OCI-LY7 (cell line): Measurements from ENCODE around the gene GNAQ. TPM values are rescaled to one million over a fixed set of nuclear protein-coding genes. Genes with fewer than 3 reads are reported as not detected.

Source experiments
- BruUV-seq: library from RNA; stranded (reverse); fragments of 400-500 nt; replicated peaks from 2 replicates; lab custom pipeline; 2021; lab: Mats Ljungman, UMichigan
- CTCF ChIA-PET: fragments of 300-600 bp; sonication (Branson Sonifier 250); formaldehyde crosslinking; loops from one replicate; lab custom pipeline; 2022; ENCODE audit warnings: antibody characterized with exemption; ENCODE audit not compliant: unreplicated experiment; lab: Charles Lee
- POLR2A ChIA-PET: fragments of 300-600 bp; sonication (Branson Sonifier 250); formaldehyde crosslinking; loops from one replicate; lab custom pipeline; 2022; ENCODE audit warnings: antibody characterized with exemption; lab: Charles Lee
- DNase-seq: peaks from one replicate; pipeline ENCODE4 v3.0.0-alpha.2; 2015; ENCODE audit warnings: low spot score
- H2AFZ ChIP-seq: fragments of 200-600 bp; sonication (generic), shearing (Covaris generic); 2 replicates; pipeline ENCODE4 v1.6.1; 2014; ENCODE audit warnings: mild to moderate bottlenecking, antibody characterized with exemption, low read length, moderate library complexity
- H3K27ac ChIP-seq: fragments of 200-600 bp; sonication (generic); 2 replicates; pipeline ENCODE4 v1.5.1; 2014; ENCODE audit warnings: mixed run types, low read depth, mild to moderate bottlenecking, moderate library complexity, low read length, inconsistent platforms; ENCODE audit not compliant: poor library complexity, severe bottlenecking
- H3K36me3 ChIP-seq: fragments of 200-600 bp; sonication (generic); 2 replicates; pipeline ENCODE4 v1.6.1; 2014; ENCODE audit warnings: mild to moderate bottlenecking, antibody characterized with exemption, low read length, moderate library complexity, mixed read lengths; ENCODE audit not compliant: insufficient read depth
- H3K4me1 ChIP-seq: fragments of 200-600 bp; sonication (generic); 2 replicates; pipeline ENCODE4 v1.5.1; 2014; ENCODE audit warnings: mild to moderate bottlenecking, low read length; ENCODE audit not compliant: insufficient read depth, poor library complexity, severe bottlenecking
- H3K4me2 ChIP-seq: fragments of 200-600 bp; sonication (generic); 2 replicates; pipeline ENCODE4 v1.6.1; 2014; ENCODE audit warnings: mild to moderate bottlenecking, low read length
- H3K4me3 ChIP-seq: fragments of 200-600 bp; sonication (generic); 2 replicates; pipeline ENCODE4 v1.5.1; 2014; ENCODE audit warnings: mild to moderate bottlenecking, low read depth, low read length; ENCODE audit not compliant: poor library complexity, severe bottlenecking
- H3K79me2 ChIP-seq: fragments of 200-600 bp; sonication (generic); 2 replicates; pipeline ENCODE4 v1.6.1; 2016; ENCODE audit warnings: low read depth, mild to moderate bottlenecking, low read length, moderate library complexity, mixed read lengths; ENCODE audit not compliant: insufficient read depth
- H3K9me2 ChIP-seq: fragments of 200-600 bp; sonication (generic); 2 replicates; pipeline ENCODE4 v1.6.1; 2016; ENCODE audit warnings: mild to moderate bottlenecking, low read length, mixed read lengths; ENCODE audit not compliant: insufficient read depth
- H3K9me3 ChIP-seq: fragments of 200-600 bp; sonication (generic); 2 replicates; pipeline ENCODE4 v1.6.1; 2014; ENCODE audit warnings: mild to moderate bottlenecking, mixed run types, low read length, mixed read lengths
- H4K20me1 ChIP-seq: fragments of 200-600 bp; sonication (generic); 2 replicates; pipeline ENCODE4 v1.6.1; 2014; ENCODE audit warnings: mild to moderate bottlenecking, antibody characterized with exemption, low read length, moderate library complexity, mixed read lengths; ENCODE audit not compliant: insufficient read depth
- EZH2phosphoT487 ChIP-seq: fragments of 200-600 bp; sonication (generic); IDR thresholded peaks from 2 replicates; pipeline ENCODE4 v1.6.1; 2018; ENCODE audit warnings: low read depth, borderline replicate concordance, mild to moderate bottlenecking, mixed run types, antibody characterized with exemption, low read length, moderate library complexity, mixed read lengths
- intact Hi-C: fragments of 100-400 bp; cut with micrococcal nuclease; formaldehyde crosslinking; loops from one replicate; pipeline ENCODE4 v1.10.0; 2022; ENCODE audit not compliant: unreplicated experiment
- total RNA-seq, 2 experiments: library from RNA; depleted of rRNA in 1 of 2; stranded (reverse); fragments of >200 nt in 1 of 2; shearing (Covaris generic) in 1 of 2; gene quantifications; 2 replicates each; pipeline ENCODE4 v1.2.3, GENCODE V29; 2014 to 2022
- TF ChIP-seq, protein P1 (sequence below): fragments of 200-600 bp; sonication (generic); conservative IDR thresholded peaks from 2 replicates; pipeline ENCODE4 v1.5.1; 2014; ENCODE audit warnings: mild to moderate bottlenecking, antibody characterized with exemption, low read length, moderate library complexity, mixed read lengths

GNAQ gene
- total RNA-seq, 2 experiments from 2014 or later: not detected

DNA sequence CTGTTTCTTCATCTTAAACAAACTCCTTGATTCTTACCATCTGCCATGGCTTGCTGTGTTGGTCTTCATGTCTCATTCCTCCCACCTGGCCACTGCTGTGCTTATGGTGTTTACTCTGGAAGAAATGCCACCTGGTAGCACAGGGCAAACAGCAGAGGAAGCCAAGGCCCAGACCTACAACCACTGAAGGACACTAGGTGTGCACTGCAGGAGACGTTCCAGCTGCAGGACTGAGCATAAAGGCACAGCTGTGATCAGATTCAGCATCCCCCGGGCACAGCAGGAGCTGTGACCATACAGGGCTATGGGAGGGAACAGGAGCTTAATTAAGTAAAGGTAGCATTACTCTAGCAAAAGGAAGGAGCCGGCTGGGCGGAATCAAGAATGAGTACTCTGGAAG, 12.6 kb upstream of the GNAQ start:
- no peaks in the 10 kb centered on the region for H3K9me2 ChIP-seq
- ChIA-PET CTCF (no interaction called here), POLR2A (interaction anchor here (0.6 to 1.1 kb wide), 2 partner anchors 9 to 226 kb away, joined by 3 read pairs; no protein-coding TSS in a partner anchor)
- no peak overlapping the region for H3K27ac ChIP-seq
- intact Hi-C loops: no loop called here
- no peaks in the 10 kb centered on the region for H3K4me1 ChIP-seq
- H3K9me3 ChIP-seq: no peaks in the 10 kb centered on the region
- no peaks in the 10 kb centered on the region for H3K36me3 ChIP-seq
- no peak overlapping the region for H3K4me3 ChIP-seq
- H2AFZ ChIP-seq: no peak overlapping the region
- DNase-seq: no peak
- TF ChIP-seq, protein P1, sequence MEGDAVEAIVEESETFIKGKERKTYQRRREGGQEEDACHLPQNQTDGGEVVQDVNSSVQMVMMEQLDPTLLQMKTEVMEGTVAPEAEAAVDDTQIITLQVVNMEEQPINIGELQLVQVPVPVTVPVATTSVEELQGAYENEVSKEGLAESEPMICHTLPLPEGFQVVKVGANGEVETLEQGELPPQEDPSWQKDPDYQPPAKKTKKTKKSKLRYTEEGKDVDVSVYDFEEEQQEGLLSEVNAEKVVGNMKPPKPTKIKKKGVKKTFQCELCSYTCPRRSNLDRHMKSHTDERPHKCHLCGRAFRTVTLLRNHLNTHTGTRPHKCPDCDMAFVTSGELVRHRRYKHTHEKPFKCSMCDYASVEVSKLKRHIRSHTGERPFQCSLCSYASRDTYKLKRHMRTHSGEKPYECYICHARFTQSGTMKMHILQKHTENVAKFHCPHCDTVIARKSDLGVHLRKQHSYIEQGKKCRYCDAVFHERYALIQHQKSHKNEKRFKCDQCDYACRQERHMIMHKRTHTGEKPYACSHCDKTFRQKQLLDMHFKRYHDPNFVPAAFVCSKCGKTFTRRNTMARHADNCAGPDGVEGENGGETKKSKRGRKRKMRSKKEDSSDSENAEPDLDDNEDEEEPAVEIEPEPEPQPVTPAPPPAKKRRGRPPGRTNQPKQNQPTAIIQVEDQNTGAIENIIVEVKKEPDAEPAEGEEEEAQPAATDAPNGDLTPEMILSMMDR: no peak
- TF ChIP-seq EZH2phosphoT487: no peak
- no TSS peak for BruUV-seq
- H3K79me2 ChIP-seq: no peaks in the 10 kb centered on the region
- no peaks in the 10 kb centered on the region for H4K20me1 ChIP-seq
- H3K4me2 ChIP-seq: no peak overlapping the region

DNA sequence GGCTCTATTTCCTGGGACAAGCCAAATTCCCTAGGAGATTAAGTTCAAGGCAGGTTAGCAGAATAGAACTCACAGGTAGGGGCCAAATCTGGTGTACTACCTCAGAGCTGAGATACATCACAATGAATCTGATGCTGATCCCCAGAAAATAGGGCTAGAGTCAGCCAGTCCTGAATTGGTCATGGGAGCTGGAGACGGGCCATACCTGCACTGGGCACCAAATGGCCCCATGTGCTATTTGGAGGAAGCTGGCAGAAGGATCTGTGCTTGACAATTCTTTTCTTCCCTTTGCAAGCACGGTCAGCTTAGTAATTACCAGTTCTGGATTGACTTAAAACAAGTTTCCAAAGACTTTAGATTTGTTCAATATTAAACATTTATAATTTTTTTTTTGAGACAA, 10.4 kb upstream of the GNAQ start:
- H3K9me3 ChIP-seq: no peaks in the 10 kb centered on the region
- no peaks in the 10 kb centered on the region for H3K4me1 ChIP-seq
- intact Hi-C loops: no loop called here
- H4K20me1 ChIP-seq: no peaks in the 10 kb centered on the region
- ChIA-PET POLR2A (interaction anchor here (0.7 to 1.1 kb wide), 2 partner anchors 10 to 11 kb away, joined by 3 to 6 read pairs; no protein-coding TSS in a partner anchor), CTCF (no interaction called here)
- TF ChIP-seq, protein P1: no peak
- TF ChIP-seq EZH2phosphoT487: no peak
- no peak overlapping the region for H3K4me2 ChIP-seq
- no peak overlapping the region for H2AFZ ChIP-seq
- H3K4me3 ChIP-seq: no peak overlapping the region
- H3K36me3 ChIP-seq: no peaks in the 10 kb centered on the region
- no peaks in the 10 kb centered on the region for H3K79me2 ChIP-seq
- BruUV-seq: no TSS peak
- no peak overlapping the region for H3K27ac ChIP-seq
- no peaks in the 10 kb centered on the region for H3K9me2 ChIP-seq
- no peak for DNase-seq

DNA sequence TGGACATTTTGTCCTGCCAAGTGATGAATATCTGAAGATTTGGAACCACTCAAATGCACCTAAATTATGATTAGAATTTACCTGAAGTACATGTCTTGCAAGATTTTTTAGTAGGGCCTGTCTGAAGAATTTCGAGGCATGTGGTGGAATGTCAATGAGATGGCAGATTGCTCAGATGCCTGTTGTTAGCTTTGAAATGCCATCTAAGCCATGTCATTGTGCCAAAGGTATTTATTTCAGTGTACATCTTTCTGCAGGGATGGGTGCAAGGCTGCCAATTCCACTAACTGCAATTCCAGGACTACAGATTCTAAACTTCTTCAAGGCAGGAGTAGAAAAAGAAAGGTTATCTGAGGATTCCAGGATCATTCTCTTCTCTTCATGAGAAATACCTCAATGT, 9.1 kb upstream of the GNAQ start:
- TF ChIP-seq, protein P1: no peak
- no peak for TF ChIP-seq EZH2phosphoT487
- intact Hi-C loops: no loop called here
- H3K9me2 ChIP-seq: no peaks in the 10 kb centered on the region
- no peaks in the 10 kb centered on the region for H3K9me3 ChIP-seq
- no peaks in the 10 kb centered on the region for H3K4me1 ChIP-seq
- no peak for DNase-seq
- BruUV-seq: no TSS peak
- no peak overlapping the region for H3K4me2 ChIP-seq
- no peak overlapping the region for H2AFZ ChIP-seq
- H3K4me3 ChIP-seq: no peak overlapping the region
- H3K79me2 ChIP-seq: no peaks in the 10 kb centered on the region
- H3K27ac ChIP-seq: no peak overlapping the region
- H3K36me3 ChIP-seq: no peaks in the 10 kb centered on the region
- POLR2A ChIA-PET: no interaction called here
- CTCF ChIA-PET: no interaction called here
- H4K20me1 ChIP-seq: no peaks in the 10 kb centered on the region
